GM12878 (cell line): Measurements from ENCODE around the gene ANKRD7. TPM values are rescaled to one million over a fixed set of nuclear protein-coding genes. Genes with fewer than 3 reads are reported as not detected.

Source experiments
- ATAC-seq: fragments of 200-7000 bp; cut with Tn5 transposase; 3 replicates; pipeline ENCODE4 v1.9.1; 2020; ENCODE audit warnings: mild to moderate bottlenecking, moderate library complexity
- BruUV-seq: library from RNA; stranded (reverse); fragments of 400-500 nt; replicated peaks from 2 replicates; lab custom pipeline; 2021; lab: Mats Ljungman, UMichigan
- CTCF ChIA-PET: fragments of 300-600 bp; sonication (Branson Sonifier 250); formaldehyde crosslinking; extraction: SDS; loops from one replicate; lab custom pipeline; 2021; ENCODE audit warnings: inconsistent platforms; lab: Yijun Ruan, JAX
- POLR2A ChIA-PET: fragments of 350-600 bp; formaldehyde crosslinking; extraction: SDS; loops from one replicate; lab custom pipeline; 2021; ENCODE audit warnings: inconsistent platforms; lab: Charles Lee
- RAD21 ChIA-PET: fragments of 300-600 bp; sonication (Branson Sonifier 250); formaldehyde crosslinking; loops from one replicate; lab custom pipeline; 2023; ENCODE audit warnings: antibody characterized with exemption; ENCODE audit not compliant: unreplicated experiment; lab: Charles Lee
- SMC1A ChIA-PET: fragments of 300-600 bp; sonication (Branson Sonifier 250); formaldehyde crosslinking; loops from one replicate; lab custom pipeline; 2023; ENCODE audit not compliant: unreplicated experiment, uncharacterized antibody; lab: Charles Lee
- DNase-seq: peaks from one replicate; pipeline ENCODE4 v3.0.0-alpha.2; 2011; ENCODE audit warnings: low read depth, low spot score
- FAIRE-seq: peaks from 3 replicates; lab custom pipeline; 2011; peaks lifted over from hg19 to GRCh38; lab: Jason Lieb, UNC
- H2AFZ ChIP-seq: 2 replicates; pipeline ENCODE4 v1.6.0; 2011; ENCODE audit warnings: low read depth, low read length, control low read depth; ENCODE audit not compliant: control insufficient read depth
- H3K27ac ChIP-seq: 2 replicates; pipeline ENCODE4 v1.5.1; 2011; ENCODE audit warnings: control low read depth; ENCODE audit not compliant: control insufficient read depth, insufficient read depth
- H3K27me3 ChIP-seq, 2 experiments: replicated peaks in 1 of 2; 2 replicates each; pipeline versions ENCODE4 v1.6.0 to v1.6.1; 2011; ENCODE audit warnings: low read length in 1 of 2; ENCODE audit not compliant: control insufficient read depth in 2 of 2, insufficient read depth in 2 of 2
- H3K36me3 ChIP-seq, 2 experiments: 2 replicates each; pipeline ENCODE4 v1.5.1; 2011; ENCODE audit warnings: low read length in 1 of 2; ENCODE audit not compliant: control insufficient read depth in 2 of 2, insufficient read depth in 2 of 2
- H3K4me1 ChIP-seq: 2 replicates; pipeline ENCODE4 v1.6.1; 2011; ENCODE audit warnings: mild to moderate bottlenecking, low read length, moderate library complexity, mixed read lengths; ENCODE audit not compliant: control insufficient read depth, insufficient read depth
- H3K4me2 ChIP-seq: 2 replicates; pipeline ENCODE4 v1.6.0; 2011; ENCODE audit warnings: control low read depth; ENCODE audit not compliant: control insufficient read depth, insufficient read depth
- H3K4me3 ChIP-seq: fragments of 200-600 bp; sonication (generic); 2 replicates; pipeline ENCODE4 v1.5.1; 2016
- H3K79me2 ChIP-seq: 2 replicates; pipeline ENCODE4 v1.6.0; 2011; ENCODE audit warnings: low read length; ENCODE audit not compliant: control insufficient read depth, insufficient read depth
- H3K9ac ChIP-seq: 2 replicates; pipeline ENCODE4 v1.8.0; 2011; ENCODE audit warnings: low read length, control low read depth, mixed read lengths; ENCODE audit not compliant: control insufficient read depth, insufficient read depth
- H3K9me3 ChIP-seq: replicated peaks from 3 replicates; pipeline ENCODE4 v1.5.1; 2011; ENCODE audit warnings: mild to moderate bottlenecking, low read length; ENCODE audit not compliant: control insufficient read depth, insufficient read depth
- H4K20me1 ChIP-seq: 2 replicates; pipeline ENCODE4 v1.6.0; 2011; ENCODE audit not compliant: control insufficient read depth, insufficient read depth
- ATF2 ChIP-seq: IDR thresholded peaks from 2 replicates; pipeline ENCODE4 v1.6.1; 2012; ENCODE audit warnings: low read length, inconsistent platforms
- BACH1 ChIP-seq: fragments of 450-650 bp; IDR thresholded peaks from 2 replicates; pipeline ENCODE4 v1.6.1; 2017; ENCODE audit warnings: mild to moderate bottlenecking, borderline replicate concordance
- BMI1 ChIP-seq: fragments of 450-650 bp; IDR thresholded peaks from 2 replicates; pipeline ENCODE4 v1.6.1; 2016; ENCODE audit warnings: mild to moderate bottlenecking, moderate library complexity, borderline replicate concordance
- SMARCA5 ChIP-seq: fragments of 450-650 bp; IDR thresholded peaks from 2 replicates; pipeline ENCODE4 v1.6.1; 2017; ENCODE audit warnings: mild to moderate bottlenecking
- SPI1 ChIP-seq: IDR thresholded peaks from 2 replicates; pipeline ENCODE4 v1.6.1; 2011; ENCODE audit warnings: low read depth, mild to moderate bottlenecking, low read length, moderate library complexity, borderline replicate concordance; ENCODE audit not compliant: insufficient read depth
- SRF ChIP-seq, 2 experiments: IDR thresholded peaks; 2 replicates each; pipeline ENCODE4 v1.6.1; 2011; ENCODE audit warnings: low read depth in 2 of 2, low read length in 2 of 2, mild to moderate bottlenecking in 1 of 2, moderate library complexity in 1 of 2
- STAT3 ChIP-seq: IDR thresholded peaks from 2 replicates; pipeline ENCODE4 v1.6.1; 2011; ENCODE audit warnings: low read depth, low read length, improper control_type of control experiment
- TCF3 ChIP-seq: IDR thresholded peaks from 2 replicates; pipeline ENCODE4 v1.6.1; 2012; ENCODE audit warnings: low read depth, mild to moderate bottlenecking, low read length, borderline replicate concordance; ENCODE audit not compliant: insufficient read depth
- ZBED1 ChIP-seq: IDR thresholded peaks from 2 replicates; pipeline ENCODE4 v1.6.1; 2016; ENCODE audit warnings: borderline replicate concordance
- ZZZ3 ChIP-seq: IDR thresholded peaks from 2 replicates; pipeline ENCODE4 v1.6.1; 2011; ENCODE audit warnings: low read depth; ENCODE audit not compliant: control insufficient read depth, insufficient read length
- WGBS: methylation state at CpG from one replicate; pipeline ENCODE4 v1.1.6; 2016; ENCODE audit warnings: low lambda C conversion rate; ENCODE audit not compliant: insufficient replicate concordance, insufficient coverage; ENCODE audit errors: missing lambda C conversion rate; 5-methylcytosine and 5-hydroxymethylcytosine counted together
- in situ Hi-C: fragments of 300-500 bp; cut with MboI; formaldehyde crosslinking; loops from 9 replicates; pipeline ENCODE4 v1.14.3; 2018; ENCODE audit warnings: mixed read lengths
- intact Hi-C: fragments of 100-400 bp; cut with micrococcal nuclease; formaldehyde crosslinking; loops from one replicate; pipeline ENCODE4 v1.14.2; 2022; ENCODE audit not compliant: unreplicated experiment
- polyA plus RNA-seq, 11 experiments: library from polyadenylated mRNA; depleted of rRNA in 4 of 11; unstranded in 6 of 11; stranded (reverse) in 5 of 11; fragments of >200 nt; fragmentation: Nextera tagmentation in 4 of 11; fragmentation: Illumina TruSeq in 1 of 11; extraction: Ambion mirVana in 4 of 11; extraction: Trizol in 1 of 11; gene quantifications; 1 replicate in 1 of 11; 2 replicates in 10 of 11; pipeline versions ENCODE4 v1.2.1 to v1.2.3, GENCODE V29; 2011 to 2016; ENCODE audit warnings: inconsistent platforms in 2 of 11, missing spikeins in 2 of 11, low read depth in 1 of 11
- total RNA-seq, 4 experiments: library from RNA; depleted of rRNA in 3 of 4; stranded (reverse); fragments of >200 nt in 3 of 4; fragmentation: Illumina TruSeq in 1 of 4; extraction: Trizol in 1 of 4; gene quantifications; 2 replicates each; pipeline versions ENCODE4 v1.2.1 to v1.2.3, GENCODE V29; 2013 to 2021
- TF ChIP-seq, protein P1 (sequence below): fragments of 150-350 bp; IDR thresholded peaks from 2 replicates; pipeline ENCODE4 v1.6.1; 2016; ENCODE audit warnings: low read depth, low read length
- TF ChIP-seq, protein P2 (sequence below): IDR thresholded peaks from 2 replicates; pipeline ENCODE4 v1.6.1; 2012; ENCODE audit warnings: low read depth, low read length, improper control_type of control experiment
- TF ChIP-seq, protein P3 (sequence below): fragments of 450-650 bp; IDR thresholded peaks from 2 replicates; pipeline ENCODE4 v1.6.1; 2017; ENCODE audit warnings: borderline replicate concordance

The ANKRD7 gene
- total and polyA plus RNA-seq, 10 of the 15 experiments (the other 5 are each of a cell fraction or from before 2014, with no cell fraction given) = 0.12 to 0.46 (median 0.31) TPM; not detected in 3

- TF ChIP-seq SRF (IDR thresholded peaks at IDR 0.05; ENCODE audit: low read depth in 2 of 2, low read length in 2 of 2) (0 out of 4 replicates have a peak, but pooled peaks of 1 of the 2 experiments have one; percentile 36), SMARCA5 (peak; percentile 56; the same call in 1 of the 2 replicates)
Observed at GRCh38 chr7:118183786-118184564, 40.5 kb upstream of the ANKRD7 start, which contains the start of gene LSM8 (continued).

DNA sequence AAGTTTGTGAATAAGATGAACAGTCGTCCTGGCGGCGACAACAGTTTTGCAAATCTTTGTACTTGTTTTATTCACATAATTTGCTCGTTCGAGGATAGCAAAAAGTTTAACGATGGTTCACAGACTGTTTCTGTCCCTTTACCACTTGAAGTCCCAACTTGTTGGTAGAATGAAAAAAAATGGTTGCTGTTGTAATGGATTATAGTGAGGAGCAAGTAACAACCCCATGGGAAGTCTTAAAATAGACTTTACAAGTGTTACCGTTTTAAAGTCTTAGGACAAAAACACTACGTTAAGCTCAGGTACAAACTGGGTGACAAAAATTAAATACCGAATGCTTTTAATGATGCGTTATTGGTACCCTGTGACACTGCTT lies 40.0 kb upstream of the ANKRD7 start:
- Histone ChIP-seq H3K4me3 (peak overlapping the region; percentile 86), H4K20me1 (no peaks in the 10 kb centered on the region), H3K27me3 (no peaks in the 10 kb centered on the region), H3K4me1 (no peaks in the 10 kb centered on the region), H3K9me3 (no peaks in the 10 kb centered on the region), H3K36me3 (peaks cover 0 to 16% of the 10 kb centered on the region in 2 experiments; a peak in 2 of 4 replicates), H3K4me2 (peak overlapping the region; percentile 80; the same call in 1 of the 2 replicates), H2AFZ (peak overlapping the region; percentile 68), H3K9ac (peak overlapping the region; percentile 97), H3K27ac (peak overlapping the region; percentile 93), H3K79me2 (peaks cover 53% of the 10 kb centered on the region)
- under 1% methylated on average over 10 of the region's 10 CpGs for WGBS
- ATAC-seq (peak; percentile 13), DNase-seq (no peak), FAIRE-seq (no peak)
- TSS peak; percentile 69 for BruUV-seq
- SMC1A ChIA-PET = interaction anchor here (0.7 to 1.5 kb wide), 2 partner anchors 10 to 191 kb away, joined by 3 to 4 read pairs; no protein-coding TSS in a partner anchor
- RAD21 ChIA-PET = interaction anchor here (1.2 kb wide), 1 partner anchor 31 kb away, joined by 3 read pairs; no protein-coding TSS in a partner anchor
- intact Hi-C loops (loop anchor here (5.0 to 10.0 kb wide), 3 partner anchors 142 to 1322 kb away; partner anchors contain the start of gene CAPZA2), in situ Hi-C loops (no loop called here)
- CTCF ChIA-PET = interaction anchor here (0.7 to 5.4 kb wide), 3 partner anchors 11 to 731 kb away, joined by 3 to 48 read pairs (median 3); no protein-coding TSS in a partner anchor
- POLR2A ChIA-PET = interaction anchor here (0.6 to 0.7 kb wide), 2 partner anchors 9 to 13 kb away, joined by 3 to 4 read pairs; no protein-coding TSS in a partner anchor
- TF ChIP-seq, protein P1, sequence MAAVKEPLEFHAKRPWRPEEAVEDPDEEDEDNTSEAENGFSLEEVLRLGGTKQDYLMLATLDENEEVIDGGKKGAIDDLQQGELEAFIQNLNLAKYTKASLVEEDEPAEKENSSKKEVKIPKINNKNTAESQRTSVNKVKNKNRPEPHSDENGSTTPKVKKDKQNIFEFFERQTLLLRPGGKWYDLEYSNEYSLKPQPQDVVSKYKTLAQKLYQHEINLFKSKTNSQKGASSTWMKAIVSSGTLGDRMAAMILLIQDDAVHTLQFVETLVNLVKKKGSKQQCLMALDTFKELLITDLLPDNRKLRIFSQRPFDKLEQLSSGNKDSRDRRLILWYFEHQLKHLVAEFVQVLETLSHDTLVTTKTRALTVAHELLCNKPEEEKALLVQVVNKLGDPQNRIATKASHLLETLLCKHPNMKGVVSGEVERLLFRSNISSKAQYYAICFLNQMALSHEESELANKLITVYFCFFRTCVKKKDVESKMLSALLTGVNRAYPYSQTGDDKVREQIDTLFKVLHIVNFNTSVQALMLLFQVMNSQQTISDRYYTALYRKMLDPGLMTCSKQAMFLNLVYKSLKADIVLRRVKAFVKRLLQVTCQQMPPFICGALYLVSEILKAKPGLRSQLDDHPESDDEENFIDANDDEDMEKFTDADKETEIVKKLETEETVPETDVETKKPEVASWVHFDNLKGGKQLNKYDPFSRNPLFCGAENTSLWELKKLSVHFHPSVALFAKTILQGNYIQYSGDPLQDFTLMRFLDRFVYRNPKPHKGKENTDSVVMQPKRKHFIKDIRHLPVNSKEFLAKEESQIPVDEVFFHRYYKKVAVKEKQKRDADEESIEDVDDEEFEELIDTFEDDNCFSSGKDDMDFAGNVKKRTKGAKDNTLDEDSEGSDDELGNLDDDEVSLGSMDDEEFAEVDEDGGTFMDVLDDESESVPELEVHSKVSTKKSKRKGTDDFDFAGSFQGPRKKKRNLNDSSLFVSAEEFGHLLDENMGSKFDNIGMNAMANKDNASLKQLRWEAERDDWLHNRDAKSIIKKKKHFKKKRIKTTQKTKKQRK = no peak
- TF ChIP-seq ZBED1 (no peak), SPI1 (no peak), BACH1 (no peak), STAT3 (no peak), TCF3 (no peak), ZZZ3 (no peak), ATF2 (no peak), BMI1 (no peak)
- TF ChIP-seq, protein P2, sequence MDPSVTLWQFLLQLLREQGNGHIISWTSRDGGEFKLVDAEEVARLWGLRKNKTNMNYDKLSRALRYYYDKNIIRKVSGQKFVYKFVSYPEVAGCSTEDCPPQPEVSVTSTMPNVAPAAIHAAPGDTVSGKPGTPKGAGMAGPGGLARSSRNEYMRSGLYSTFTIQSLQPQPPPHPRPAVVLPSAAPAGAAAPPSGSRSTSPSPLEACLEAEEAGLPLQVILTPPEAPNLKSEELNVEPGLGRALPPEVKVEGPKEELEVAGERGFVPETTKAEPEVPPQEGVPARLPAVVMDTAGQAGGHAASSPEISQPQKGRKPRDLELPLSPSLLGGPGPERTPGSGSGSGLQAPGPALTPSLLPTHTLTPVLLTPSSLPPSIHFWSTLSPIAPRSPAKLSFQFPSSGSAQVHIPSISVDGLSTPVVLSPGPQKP = no peak
- TF ChIP-seq, protein P3, sequence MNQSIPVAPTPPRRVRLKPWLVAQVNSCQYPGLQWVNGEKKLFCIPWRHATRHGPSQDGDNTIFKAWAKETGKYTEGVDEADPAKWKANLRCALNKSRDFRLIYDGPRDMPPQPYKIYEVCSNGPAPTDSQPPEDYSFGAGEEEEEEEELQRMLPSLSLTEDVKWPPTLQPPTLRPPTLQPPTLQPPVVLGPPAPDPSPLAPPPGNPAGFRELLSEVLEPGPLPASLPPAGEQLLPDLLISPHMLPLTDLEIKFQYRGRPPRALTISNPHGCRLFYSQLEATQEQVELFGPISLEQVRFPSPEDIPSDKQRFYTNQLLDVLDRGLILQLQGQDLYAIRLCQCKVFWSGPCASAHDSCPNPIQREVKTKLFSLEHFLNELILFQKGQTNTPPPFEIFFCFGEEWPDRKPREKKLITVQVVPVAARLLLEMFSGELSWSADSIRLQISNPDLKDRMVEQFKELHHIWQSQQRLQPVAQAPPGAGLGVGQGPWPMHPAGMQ = no peak
